Measurements from ENCODE around the gene ATG7. TPM values are rescaled to one million over a fixed set of nuclear protein-coding genes. Genes with fewer than 3 reads are reported as not detected.

ATG7 gene
- total RNA-seq, 2 donors from 2014 or later, result 33.9 to 38.4 TPM

GRCh38 chr3:11394392-11394791 lies 122.2 kb downstream of the ATG7 start:
- Mint-ChIP-seq H3K27ac (no peak overlapping the region), H3K27me3 (ENCODE audit: insufficient read depth) (no peaks in the 10 kb centered on the region), H3K4me1 (peaks cover 5% of the 10 kb centered on the region), H3K9me3 (no peaks in the 10 kb centered on the region), H3K36me3 (ENCODE audit: low read depth) (peaks cover 5% of the 10 kb centered on the region), H3K4me3 (no peak overlapping the region)
- Histone ChIP-seq H3K9me3 (ENCODE audit: control insufficient read depth, low read length) (no peaks in the 10 kb centered on the region), H3K4me1 (ENCODE audit: control insufficient read depth, insufficient read depth, low read length) (no peaks in the 10 kb centered on the region), H3K9ac (ENCODE audit: extremely low read depth, low read length, poor library complexity, severe bottlenecking) (no peak overlapping the region), H3K27me3 (ENCODE audit: control insufficient read depth, insufficient read depth, low read length, poor library complexity, severe bottlenecking) (no peaks in the 10 kb centered on the region), H3K27ac (ENCODE audit: low read depth, low read length) (no peak overlapping the region), H3K4me3 (ENCODE audit: low read length) (no peak overlapping the region), H3K36me3 (ENCODE audit: control insufficient read depth, insufficient read depth, low read length) (no peaks in the 10 kb centered on the region)
- DNase-seq, result no peak
- 90 to 100% methylated on average over 2 to 4 of the region's 4 CpGs for WGBS, 2 experiments (ENCODE audit: insufficient coverage in 1 of 2, insufficient read length in 1 of 2)
- TF ChIP-seq CTCF (conservative IDR thresholded peaks at IDR 0.05), result no peak

DNA sequence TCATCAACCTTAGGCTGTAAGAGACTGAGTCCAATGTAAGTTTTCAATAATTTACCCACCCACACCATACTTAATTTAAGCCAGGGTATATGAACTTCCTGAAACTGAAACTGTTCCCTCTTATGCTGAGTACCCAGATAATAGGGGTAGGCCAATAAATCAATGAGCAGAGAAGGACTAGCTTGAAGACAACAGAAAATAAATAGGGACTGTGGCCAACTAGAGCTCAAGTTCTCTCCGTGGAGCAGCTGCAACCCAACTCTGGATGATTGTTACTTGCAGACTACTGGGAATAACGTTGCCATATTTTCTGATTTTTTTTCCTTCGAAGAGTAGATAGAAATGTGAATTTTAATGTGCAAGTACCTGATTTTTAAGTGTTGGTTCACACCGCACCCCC lies 128.0 kb downstream of the ATG7 start:
- WGBS, 2 experiments (ENCODE audit: insufficient coverage in 1 of 2, insufficient read length in 1 of 2), result 83 to 91% methylated on average over 4 of the region's 4 CpGs
- Histone ChIP-seq H3K4me1 (ENCODE audit: control insufficient read depth, insufficient read depth, low read length) (no peaks in the 10 kb centered on the region), H3K27ac (ENCODE audit: low read depth, low read length) (no peak overlapping the region), H3K4me3 (ENCODE audit: low read length) (no peak overlapping the region), H3K9ac (ENCODE audit: extremely low read depth, low read length, poor library complexity, severe bottlenecking) (no peak overlapping the region), H3K9me3 (ENCODE audit: control insufficient read depth, low read length) (peaks cover 13% of the 10 kb centered on the region), H3K36me3 (ENCODE audit: control insufficient read depth, insufficient read depth, low read length) (no peaks in the 10 kb centered on the region), H3K27me3 (ENCODE audit: control insufficient read depth, insufficient read depth, low read length, poor library complexity, severe bottlenecking) (no peaks in the 10 kb centered on the region)
- Mint-ChIP-seq H3K27me3 (ENCODE audit: insufficient read depth) (no peaks in the 10 kb centered on the region), H3K27ac (no peak overlapping the region), H3K4me1 (no peaks in the 10 kb centered on the region), H3K9me3 (peaks cover 10% of the 10 kb centered on the region), H3K4me3 (no peak overlapping the region), H3K36me3 (ENCODE audit: low read depth) (peaks cover 7% of the 10 kb centered on the region)
- DNase-seq, result no peak
- TF ChIP-seq CTCF (conservative IDR thresholded peaks at IDR 0.05), result no peak

- Mint-ChIP-seq H3K4me1 (no peaks in the 10 kb centered on the region), H3K4me3 (no peak overlapping the region), H3K27ac (no peak overlapping the region), H3K27me3 (ENCODE audit: insufficient read depth) (no peaks in the 10 kb centered on the region), H3K36me3 (ENCODE audit: low read depth) (peaks cover 13% of the 10 kb centered on the region), H3K9me3 (peaks cover 20% of the 10 kb centered on the region)
- H3K27me3 ChIP-seq (ENCODE audit: control insufficient read depth, insufficient read depth, low read length, poor library complexity, severe bottlenecking), result no peaks in the 10 kb centered on the region
- no peak overlapping the region for H3K9ac ChIP-seq (ENCODE audit: extremely low read depth, low read length, poor library complexity, severe bottlenecking)
- DNase-seq, result no peak
- no peak overlapping the region for H3K4me3 ChIP-seq (ENCODE audit: low read length)
- WGBS, 2 experiments (ENCODE audit: insufficient coverage in 1 of 2, insufficient read length in 1 of 2), result 90% methylated on average over 1 of the region's 1 CpG; no CpG with 5 or more reads in 1 of the 2 experiments
- TF ChIP-seq CTCF (conservative IDR thresholded peaks at IDR 0.05), result no peak
- H3K4me1 ChIP-seq (ENCODE audit: control insufficient read depth, insufficient read depth, low read length), result no peaks in the 10 kb centered on the region
- H3K27ac ChIP-seq (ENCODE audit: low read depth, low read length), result no peak overlapping the region
- H3K9me3 ChIP-seq (ENCODE audit: control insufficient read depth, low read length), result peaks cover 25% of the 10 kb centered on the region
- H3K36me3 ChIP-seq (ENCODE audit: control insufficient read depth, insufficient read depth, low read length), result peaks cover 5% of the 10 kb centered on the region
Observed at GRCh38 chr3:11401434-11401833, 129.2 kb downstream of the ATG7 start.
